ENCODE data around the gene GRIK4. TPM values are rescaled to one million over a fixed set of nuclear protein-coding genes. Genes with fewer than 3 reads are reported as not detected.

The GRIK4 gene
- total RNA-seq, 1 experiment from 2014 or later: not detected

- POLR2A ChIA-PET (ENCODE audit: unreplicated experiment): no interaction called here
- Histone ChIP-seq H2AFZ (no peak overlapping the region), H3K9me2 (ENCODE audit: insufficient read depth) (no peaks in the 10 kb centered on the region), H4K20me1 (ENCODE audit: insufficient read depth) (no peaks in the 10 kb centered on the region), H3K4me1 (replicated peaks; ENCODE audit: insufficient read depth) (no peaks in the 10 kb centered on the region), H3K4me2 (no peak overlapping the region), H3K79me2 (ENCODE audit: low read depth) (no peaks in the 10 kb centered on the region), H3F3A (ENCODE audit: insufficient read depth, low read depth) (no peaks in the 10 kb centered on the region), H3K36me3 (ENCODE audit: low read depth) (no peaks in the 10 kb centered on the region), H3K27me3 (ENCODE audit: insufficient read depth, low read depth) (peaks cover 99% of the 10 kb centered on the region), H3K4me3 (no peak overlapping the region), H3K27ac (no peak overlapping the region), H3K9me3 (ENCODE audit: insufficient read depth, low read depth) (0 out of 2 replicates have a peak, but pooled peaks cover 4% of the 10 kb centered on the region)
- TF ChIP-seq EZH2 (IDR thresholded peaks at IDR 0.05; ENCODE audit: low read depth): no peak
- no peak for TF ChIP-seq CTCF (conservative IDR thresholded peaks at IDR 0.05)
- CTCF ChIA-PET: no interaction called here
- no peak for DNase-seq
- intact Hi-C loops (cut with micrococcal nuclease; ENCODE audit: unreplicated experiment): no loop called here
- no TSS peak for BruUV-seq (replicated peaks)
Measured at GRCh38 chr11:120643284-120643683, 131.7 kb downstream of the GRIK4 start.

- H3K36me3 ChIP-seq (ENCODE audit: low read depth): no peaks in the 10 kb centered on the region
- H3F3A ChIP-seq (ENCODE audit: insufficient read depth, low read depth): no peaks in the 10 kb centered on the region
- H4K20me1 ChIP-seq (ENCODE audit: insufficient read depth): no peaks in the 10 kb centered on the region
- H3K9me2 ChIP-seq (ENCODE audit: insufficient read depth): no peaks in the 10 kb centered on the region
- H3K79me2 ChIP-seq (ENCODE audit: low read depth): no peaks in the 10 kb centered on the region
- no peak overlapping the region for H3K4me2 ChIP-seq
- H3K4me1 ChIP-seq (replicated peaks; ENCODE audit: insufficient read depth): no peaks in the 10 kb centered on the region
- BruUV-seq (replicated peaks): no TSS peak
- H3K27me3 ChIP-seq (ENCODE audit: insufficient read depth, low read depth): peaks cover 100% of the 10 kb centered on the region
- H3K4me3 ChIP-seq: no peak overlapping the region
- H3K9me3 ChIP-seq (ENCODE audit: insufficient read depth, low read depth): 0 out of 2 replicates have a peak, but pooled peaks cover 4% of the 10 kb centered on the region
- POLR2A ChIA-PET (ENCODE audit: unreplicated experiment): interaction anchor here (0.6 kb wide), 1 partner anchor 26 kb away, joined by 4 read pairs; no protein-coding TSS in a partner anchor
- no peak overlapping the region for H2AFZ ChIP-seq
- no peak for TF ChIP-seq CTCF (conservative IDR thresholded peaks at IDR 0.05)
- no peak for TF ChIP-seq EZH2 (IDR thresholded peaks at IDR 0.05; ENCODE audit: low read depth)
- CTCF ChIA-PET: no interaction called here
- intact Hi-C loops (cut with micrococcal nuclease; ENCODE audit: unreplicated experiment): no loop called here
- H3K27ac ChIP-seq: no peak overlapping the region
- no peak for DNase-seq
Measured at GRCh38 chr11:120645639-120646038, 134.1 kb downstream of the GRIK4 start.

GRCh38 chr11:120646206-120646605, 134.7 kb downstream of the GRIK4 start:
- Histone ChIP-seq H3K4me3 (no peak overlapping the region), H3K36me3 (ENCODE audit: low read depth) (no peaks in the 10 kb centered on the region), H2AFZ (no peak overlapping the region), H3K9me3 (ENCODE audit: insufficient read depth, low read depth) (0 out of 2 replicates have a peak, but pooled peaks cover 4% of the 10 kb centered on the region), H3K27me3 (ENCODE audit: insufficient read depth, low read depth) (peaks cover 100% of the 10 kb centered on the region), H3K79me2 (ENCODE audit: low read depth) (no peaks in the 10 kb centered on the region), H3K9me2 (ENCODE audit: insufficient read depth) (no peaks in the 10 kb centered on the region), H3K4me2 (no peak overlapping the region), H3F3A (ENCODE audit: insufficient read depth, low read depth) (no peaks in the 10 kb centered on the region), H3K27ac (no peak overlapping the region), H4K20me1 (ENCODE audit: insufficient read depth) (no peaks in the 10 kb centered on the region), H3K4me1 (replicated peaks; ENCODE audit: insufficient read depth) (no peaks in the 10 kb centered on the region)
- no peak for DNase-seq
- POLR2A ChIA-PET (ENCODE audit: unreplicated experiment): interaction anchor here (0.6 kb wide), 1 partner anchor 27 kb away, joined by 4 read pairs; no protein-coding TSS in a partner anchor
- CTCF ChIA-PET: no interaction called here
- intact Hi-C loops (cut with micrococcal nuclease; ENCODE audit: unreplicated experiment): no loop called here
- BruUV-seq (replicated peaks): no TSS peak
- TF ChIP-seq CTCF (conservative IDR thresholded peaks at IDR 0.05) (no peak), EZH2 (IDR thresholded peaks at IDR 0.05; ENCODE audit: low read depth) (no peak)
